ENCODE data around the gene CDK14. TPM values are rescaled to one million over a fixed set of nuclear protein-coding genes. Genes with fewer than 3 reads are reported as not detected.

CDK14 gene
- total RNA-seq, 4 donors from 2014 or later = 0.38 to 3.6 (median 1.3) TPM

- no peak overlapping the region for H3K4me3 ChIP-seq
- intact Hi-C loops (cut with DNase I) = no loop called here
- no peak for TF ChIP-seq CTCF (IDR thresholded peaks at IDR 0.05)
- no peak for TF ChIP-seq POLR2A (IDR thresholded peaks at IDR 0.05)
- H3K27ac ChIP-seq = no peak overlapping the region
- no peaks in the 10 kb centered on the region for H3K9me3 ChIP-seq
- no peaks in the 10 kb centered on the region for H3K27me3 ChIP-seq
- no peaks in the 10 kb centered on the region for H3K36me3 ChIP-seq
- WGBS, 2 donors = 61 to 73% methylated on average over 5 of the region's 5 CpGs
- no peak for DNase-seq
- H3K4me1 ChIP-seq = no peaks in the 10 kb centered on the region
These were observed 404.2 kb downstream of the CDK14 start for GRCh38 chr7:90999989-91000979.

GRCh38 chr7:91005024-91005423 lies 408.9 kb downstream of the CDK14 start:
- Histone ChIP-seq H3K4me1 (no peaks in the 10 kb centered on the region), H3K27ac (no peak overlapping the region), H3K9me3 (no peaks in the 10 kb centered on the region), H3K27me3 (no peaks in the 10 kb centered on the region), H3K36me3 (no peaks in the 10 kb centered on the region), H3K4me3 (no peak overlapping the region)
- intact Hi-C loops (cut with DNase I) = no loop called here
- no peak for DNase-seq
- TF ChIP-seq CTCF (IDR thresholded peaks at IDR 0.05) (no peak), POLR2A (IDR thresholded peaks at IDR 0.05) (no peak)
- 84 to 86% methylated on average over 3 to 4 of the region's 4 CpGs for WGBS, 2 donors

- no peak for TF ChIP-seq POLR2A (IDR thresholded peaks at IDR 0.05)
- no peak for TF ChIP-seq CTCF (IDR thresholded peaks at IDR 0.05)
- 79 to 84% methylated on average over 5 to 9 of the region's 9 CpGs for WGBS, 2 donors
These were observed 409.7 kb downstream of the CDK14 start for GRCh38 chr7:91005841-91006240.

GRCh38 chr7:91007371-91007770 lies 411.2 kb downstream of the CDK14 start:
- TF ChIP-seq POLR2A (IDR thresholded peaks at IDR 0.05) (no peak), CTCF (IDR thresholded peaks at IDR 0.05) (no peak)
- no peaks in the 10 kb centered on the region for H3K36me3 ChIP-seq
- H3K9me3 ChIP-seq = no peaks in the 10 kb centered on the region
- H3K4me1 ChIP-seq = no peaks in the 10 kb centered on the region
- WGBS, 2 donors = 73 to 88% methylated on average over 1 of the region's 1 CpG
- no peaks in the 10 kb centered on the region for H3K27me3 ChIP-seq
- H3K4me3 ChIP-seq = no peak overlapping the region
- DNase-seq = no peak
- intact Hi-C loops (cut with DNase I) = no loop called here
- H3K27ac ChIP-seq = no peak overlapping the region

More at GRCh38 chr7:91005841-91006240, 409.7 kb downstream of the CDK14 start:
- H3K27me3 ChIP-seq = no peaks in the 10 kb centered on the region
- no peak for DNase-seq
- H3K36me3 ChIP-seq = no peaks in the 10 kb centered on the region
- H3K4me3 ChIP-seq = no peak overlapping the region
- intact Hi-C loops (cut with DNase I) = no loop called here
- H3K9me3 ChIP-seq = no peaks in the 10 kb centered on the region
- no peak overlapping the region for H3K27ac ChIP-seq
- no peaks in the 10 kb centered on the region for H3K4me1 ChIP-seq

- Histone ChIP-seq H3K4me3 (no peak overlapping the region), H3K36me3 (no peaks in the 10 kb centered on the region), H3K27me3 (no peaks in the 10 kb centered on the region), H3K4me1 (no peaks in the 10 kb centered on the region), H3K9me3 (no peaks in the 10 kb centered on the region), H3K27ac (no peak overlapping the region)
- intact Hi-C loops (cut with DNase I) = no loop called here
- no peak for DNase-seq
- TF ChIP-seq CTCF (IDR thresholded peaks at IDR 0.05) (no peak), POLR2A (IDR thresholded peaks at IDR 0.05) (no peak)
- WGBS, 2 donors = 50% methylated on average over 1 of the region's 1 CpG
These were observed 417.0 kb downstream of the CDK14 start for GRCh38 chr7:91013078-91013477.

Measured in esophagus squamous epithelium (tissue), 5 donors.